Neural crest cell (in vitro differentiated cells): ENCODE results near the gene CARD10. TPM values are rescaled to one million over a fixed set of nuclear protein-coding genes. Genes with fewer than 3 reads are reported as not detected.
"Not testable (repeated sequence)": the region's sequence is repeated elsewhere in the genome, so short reads cannot be mapped to it uniquely, and the experiment has no call there.

Experiments
- DNase-seq: peaks from one replicate; pipeline ENCODE4 v3.0.0; 2021; ENCODE audit warnings: low read depth, mixed read lengths, low spot score
- H3K27ac Mint-ChIP-seq: one replicate; pipeline ENCODE4 v1.8.0; 2021; ENCODE audit warnings: mild to moderate bottlenecking, mixed read lengths; ENCODE audit not compliant: unreplicated experiment
- H3K27me3 Mint-ChIP-seq: 2 replicates; pipeline ENCODE4 v1.8.0; 2021; ENCODE audit warnings: low read depth, mild to moderate bottlenecking, mixed read lengths
- H3K36me3 Mint-ChIP-seq: 2 replicates; pipeline ENCODE4 v1.8.0; 2021; ENCODE audit warnings: low read depth, mild to moderate bottlenecking, mixed read lengths
- H3K4me1 Mint-ChIP-seq: 2 replicates; pipeline ENCODE4 v1.8.0; 2021; ENCODE audit warnings: mixed read lengths
- H3K4me3 Mint-ChIP-seq: one replicate; pipeline ENCODE4 v1.8.0; 2021; ENCODE audit warnings: mild to moderate bottlenecking, mixed read lengths
- H3K9me3 Mint-ChIP-seq: 2 replicates; pipeline ENCODE4 v1.8.0; 2021; ENCODE audit warnings: mixed read lengths
- total RNA-seq: library from RNA; stranded (reverse); gene quantifications from 2 replicates; pipeline ENCODE4 v1.2.1, GENCODE V29; 2021
- TF ChIP-seq, protein P1 (sequence below): fragments of 200-600 bp; sonication (generic); conservative IDR thresholded peaks from 2 replicates; pipeline ENCODE4 v1.5.0; 2021; ENCODE audit warnings: antibody characterized with exemption, mild to moderate bottlenecking

CARD10 gene
- total RNA-seq, 1 donor from 2014 or later, result 7.3 TPM

DNA sequence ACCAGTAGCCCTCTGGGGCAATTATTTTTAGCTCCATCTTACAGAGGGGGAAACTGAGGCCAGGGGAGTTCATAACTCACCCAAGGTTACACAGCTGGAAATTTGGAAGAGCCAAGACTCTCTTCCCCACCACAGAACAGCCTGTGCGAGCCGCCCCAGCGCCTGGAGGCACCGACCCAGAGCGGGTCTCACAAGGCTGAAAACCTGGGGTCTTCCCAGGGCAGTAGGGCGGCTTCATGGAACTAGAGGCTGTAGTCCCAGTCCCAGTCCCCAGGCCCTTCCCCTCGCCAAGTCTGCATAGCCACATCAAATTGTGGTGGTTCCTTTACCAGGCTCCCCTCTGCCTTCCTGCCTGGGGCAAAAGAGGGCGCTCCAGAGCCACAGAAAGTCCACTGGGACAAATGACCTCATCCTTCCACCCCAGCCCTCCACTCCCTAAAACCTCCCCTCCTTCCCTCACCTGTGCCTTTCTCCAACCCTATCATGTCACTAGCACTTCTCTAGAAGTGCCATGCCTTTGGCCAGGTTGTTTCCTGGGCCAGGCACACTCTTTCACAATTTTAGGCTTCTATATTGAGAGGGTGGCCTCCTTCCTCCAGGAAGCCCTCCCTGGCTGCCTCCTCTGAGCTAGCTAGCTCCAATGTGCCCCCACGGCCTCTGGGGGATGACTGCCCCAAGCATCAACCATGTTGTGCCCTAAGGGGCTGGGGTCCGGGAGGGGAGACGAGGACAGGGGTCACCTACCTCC, 25.9 kb upstream of the CARD10 start:
- Mint-ChIP-seq H3K4me3 (no peak overlapping the region), H3K27me3 (peaks cover 3% of the 10 kb centered on the region), H3K9me3 (no peaks in the 10 kb centered on the region), H3K27ac (no peak overlapping the region), H3K36me3 (no peaks in the 10 kb centered on the region), H3K4me1 (peaks cover 47% of the 10 kb centered on the region)
- DNase-seq, result peak; percentile 65
- TF ChIP-seq, protein P1, sequence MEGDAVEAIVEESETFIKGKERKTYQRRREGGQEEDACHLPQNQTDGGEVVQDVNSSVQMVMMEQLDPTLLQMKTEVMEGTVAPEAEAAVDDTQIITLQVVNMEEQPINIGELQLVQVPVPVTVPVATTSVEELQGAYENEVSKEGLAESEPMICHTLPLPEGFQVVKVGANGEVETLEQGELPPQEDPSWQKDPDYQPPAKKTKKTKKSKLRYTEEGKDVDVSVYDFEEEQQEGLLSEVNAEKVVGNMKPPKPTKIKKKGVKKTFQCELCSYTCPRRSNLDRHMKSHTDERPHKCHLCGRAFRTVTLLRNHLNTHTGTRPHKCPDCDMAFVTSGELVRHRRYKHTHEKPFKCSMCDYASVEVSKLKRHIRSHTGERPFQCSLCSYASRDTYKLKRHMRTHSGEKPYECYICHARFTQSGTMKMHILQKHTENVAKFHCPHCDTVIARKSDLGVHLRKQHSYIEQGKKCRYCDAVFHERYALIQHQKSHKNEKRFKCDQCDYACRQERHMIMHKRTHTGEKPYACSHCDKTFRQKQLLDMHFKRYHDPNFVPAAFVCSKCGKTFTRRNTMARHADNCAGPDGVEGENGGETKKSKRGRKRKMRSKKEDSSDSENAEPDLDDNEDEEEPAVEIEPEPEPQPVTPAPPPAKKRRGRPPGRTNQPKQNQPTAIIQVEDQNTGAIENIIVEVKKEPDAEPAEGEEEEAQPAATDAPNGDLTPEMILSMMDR, result peak; percentile 60

GRCh38 chr22:37542959-37543358, 23.7 kb upstream of the CARD10 start:
- H3K36me3 Mint-ChIP-seq, result no peaks in the 10 kb centered on the region
- no peaks in the 10 kb centered on the region for H3K9me3 Mint-ChIP-seq
- peaks cover 7% of the 10 kb centered on the region for H3K27me3 Mint-ChIP-seq
- peaks cover 47% of the 10 kb centered on the region for H3K4me1 Mint-ChIP-seq
- no peak overlapping the region for H3K27ac Mint-ChIP-seq
- no peak for DNase-seq
- H3K4me3 Mint-ChIP-seq, result no peak overlapping the region
- TF ChIP-seq, protein P1, result no peak

DNA sequence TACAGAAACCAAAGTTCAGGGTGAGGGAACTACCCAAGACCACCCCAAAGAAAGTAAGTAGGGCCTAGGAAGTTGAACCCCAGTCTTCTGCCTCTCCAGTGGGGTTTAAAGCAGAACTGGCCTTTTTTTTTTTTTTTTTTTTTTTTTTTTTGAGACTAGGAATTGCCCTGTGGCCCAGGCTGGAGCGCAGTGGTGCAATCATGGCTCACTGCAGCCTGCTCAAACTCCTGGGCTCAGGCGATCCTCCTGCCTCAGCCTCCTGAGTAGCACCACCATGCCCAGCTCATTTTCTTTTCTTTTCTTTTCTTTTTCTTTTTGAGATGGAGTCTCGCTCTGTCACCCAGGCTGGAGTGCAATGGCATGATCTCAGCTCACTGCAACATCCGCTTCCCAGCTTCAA, 23.2 kb upstream of the CARD10 start:
- H3K27me3 Mint-ChIP-seq, DNase-seq, H3K4me3 Mint-ChIP-seq, H3K36me3 Mint-ChIP-seq, H3K27ac Mint-ChIP-seq, H3K9me3 Mint-ChIP-seq: not testable (repeated sequence)
- H3K4me1 Mint-ChIP-seq, result peaks cover 45% of the 10 kb centered on the region

DNA sequence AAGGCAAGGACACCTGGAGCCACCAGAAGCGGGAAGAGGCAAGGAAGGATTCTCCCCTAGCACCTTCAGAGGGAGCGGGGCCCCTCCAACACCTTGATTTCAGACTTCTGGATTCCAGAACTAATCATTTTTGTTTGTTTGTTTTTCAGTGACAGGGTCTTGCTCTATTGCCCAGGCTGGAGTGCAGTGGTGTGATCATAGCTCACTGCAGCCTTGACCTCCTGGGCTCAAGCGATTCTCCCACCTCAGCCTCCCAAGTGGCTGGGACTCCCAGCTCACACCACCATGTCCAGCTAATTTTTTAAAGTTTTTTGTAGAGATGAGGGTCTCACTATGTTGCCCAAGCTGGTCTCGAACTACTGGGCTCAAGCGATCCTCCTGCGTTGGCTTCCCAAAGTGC, 20.6 kb upstream of the CARD10 start:
- peaks cover 25% of the 10 kb centered on the region for H3K4me1 Mint-ChIP-seq
- not testable (repeated sequence) for H3K27me3 Mint-ChIP-seq, H3K4me3 Mint-ChIP-seq, H3K9me3 Mint-ChIP-seq, H3K36me3 Mint-ChIP-seq, H3K27ac Mint-ChIP-seq, DNase-seq

DNA sequence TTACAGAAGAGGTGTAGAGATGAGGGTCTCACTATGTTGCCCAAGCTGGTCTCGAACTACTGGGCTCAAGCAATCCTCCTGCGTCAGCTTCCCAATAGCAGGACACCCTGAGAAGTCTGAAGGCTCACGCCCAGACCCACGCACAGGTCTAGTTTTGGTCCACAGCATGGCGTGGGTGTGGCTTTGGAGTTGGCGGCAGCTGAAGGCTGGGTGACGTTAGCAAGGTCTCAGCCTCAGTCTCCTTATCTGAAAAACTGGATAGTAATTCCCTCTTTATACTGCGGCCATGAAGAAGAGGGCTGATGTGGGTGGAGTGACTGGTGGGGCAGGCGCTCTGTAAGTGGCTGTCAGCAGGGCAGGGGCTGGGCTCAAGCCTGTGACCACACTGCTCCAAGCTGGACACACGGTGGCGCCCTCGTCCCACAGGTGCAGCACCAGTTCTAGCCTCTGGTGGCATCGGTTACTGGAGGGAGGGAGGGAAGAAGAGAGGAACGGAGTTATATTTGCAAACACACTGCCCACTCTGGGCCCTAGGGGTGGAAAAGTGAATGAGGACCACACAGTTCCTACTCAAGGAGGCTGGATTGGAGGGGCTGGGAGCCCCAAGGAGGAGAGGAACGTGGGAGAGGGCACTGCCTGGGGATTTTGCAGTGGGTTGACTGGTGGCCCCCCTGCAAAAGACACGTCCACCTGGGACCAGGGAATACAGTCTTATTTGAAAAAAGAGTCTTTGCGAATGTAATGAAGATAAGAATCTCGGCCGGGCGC, 19.6 kb upstream of the CARD10 start:
- no peaks in the 10 kb centered on the region for H3K9me3 Mint-ChIP-seq
- H3K36me3 Mint-ChIP-seq, result no peaks in the 10 kb centered on the region
- H3K4me1 Mint-ChIP-seq, result peaks cover 25% of the 10 kb centered on the region
- no peak overlapping the region for H3K4me3 Mint-ChIP-seq
- TF ChIP-seq, protein P1, result peak; percentile 98
- H3K27ac Mint-ChIP-seq, result no peak overlapping the region
- H3K27me3 Mint-ChIP-seq, result peaks cover 7% of the 10 kb centered on the region
- peak; percentile 97 for DNase-seq

- no peak for DNase-seq
- no peaks in the 10 kb centered on the region for H3K36me3 Mint-ChIP-seq
- peaks cover 4% of the 10 kb centered on the region for H3K27me3 Mint-ChIP-seq
- no peaks in the 10 kb centered on the region for H3K9me3 Mint-ChIP-seq
- H3K4me1 Mint-ChIP-seq, result peaks cover 8% of the 10 kb centered on the region
- no peak overlapping the region for H3K27ac Mint-ChIP-seq
- TF ChIP-seq, protein P1, result no peak
- no peak overlapping the region for H3K4me3 Mint-ChIP-seq
Measured at GRCh38 chr22:37535159-37535558, 15.9 kb upstream of the CARD10 start.
